Measurements from ENCODE around the gene C10orf71. TPM values are rescaled to one million over a fixed set of nuclear protein-coding genes. Genes with fewer than 3 reads are reported as not detected.

Gene C10orf71
- total RNA-seq, 1 donor from 2014 or later = not detected

- no peaks in the 10 kb centered on the region for H3K4me1 Mint-ChIP-seq (ENCODE audit: unreplicated experiment)
- H3K27me3 Mint-ChIP-seq = peaks cover 5% of the 10 kb centered on the region
- no peak overlapping the region for H3K27ac Mint-ChIP-seq
- H3K9me3 Mint-ChIP-seq = peaks cover 9% of the 10 kb centered on the region
- TF ChIP-seq CTCF (conservative IDR thresholded peaks at IDR 0.05) = no peak
- no peak for DNase-seq (ENCODE audit: extremely low spot score, unreplicated experiment)
- H3K4me3 Mint-ChIP-seq = no peak overlapping the region
- no peaks in the 10 kb centered on the region for H3K36me3 Mint-ChIP-seq
Observed at GRCh38 chr10:49269523-49269922, 29.4 kb upstream of the C10orf71 start.

- Mint-ChIP-seq H3K36me3 (no peaks in the 10 kb centered on the region), H3K4me1 (ENCODE audit: unreplicated experiment) (no peaks in the 10 kb centered on the region), H3K27ac (no peak overlapping the region), H3K4me3 (no peak overlapping the region), H3K9me3 (peaks cover 8% of the 10 kb centered on the region), H3K27me3 (peaks cover 7% of the 10 kb centered on the region)
- no peak for DNase-seq (ENCODE audit: extremely low spot score, unreplicated experiment)
- no peak for TF ChIP-seq CTCF (conservative IDR thresholded peaks at IDR 0.05)
Observed at GRCh38 chr10:49270565-49270964, 28.4 kb upstream of the C10orf71 start.

- Mint-ChIP-seq H3K4me3 (no peak overlapping the region), H3K27ac (no peak overlapping the region), H3K9me3 (peaks cover under 1% of the 10 kb centered on the region), H3K4me1 (ENCODE audit: unreplicated experiment) (no peaks in the 10 kb centered on the region), H3K36me3 (no peaks in the 10 kb centered on the region), H3K27me3 (peaks cover 7% of the 10 kb centered on the region)
- no peak for TF ChIP-seq CTCF (conservative IDR thresholded peaks at IDR 0.05)
- DNase-seq (ENCODE audit: extremely low spot score, unreplicated experiment) = peak; percentile 39
Observed at GRCh38 chr10:49271346-49271745, 27.6 kb upstream of the C10orf71 start.

DNA sequence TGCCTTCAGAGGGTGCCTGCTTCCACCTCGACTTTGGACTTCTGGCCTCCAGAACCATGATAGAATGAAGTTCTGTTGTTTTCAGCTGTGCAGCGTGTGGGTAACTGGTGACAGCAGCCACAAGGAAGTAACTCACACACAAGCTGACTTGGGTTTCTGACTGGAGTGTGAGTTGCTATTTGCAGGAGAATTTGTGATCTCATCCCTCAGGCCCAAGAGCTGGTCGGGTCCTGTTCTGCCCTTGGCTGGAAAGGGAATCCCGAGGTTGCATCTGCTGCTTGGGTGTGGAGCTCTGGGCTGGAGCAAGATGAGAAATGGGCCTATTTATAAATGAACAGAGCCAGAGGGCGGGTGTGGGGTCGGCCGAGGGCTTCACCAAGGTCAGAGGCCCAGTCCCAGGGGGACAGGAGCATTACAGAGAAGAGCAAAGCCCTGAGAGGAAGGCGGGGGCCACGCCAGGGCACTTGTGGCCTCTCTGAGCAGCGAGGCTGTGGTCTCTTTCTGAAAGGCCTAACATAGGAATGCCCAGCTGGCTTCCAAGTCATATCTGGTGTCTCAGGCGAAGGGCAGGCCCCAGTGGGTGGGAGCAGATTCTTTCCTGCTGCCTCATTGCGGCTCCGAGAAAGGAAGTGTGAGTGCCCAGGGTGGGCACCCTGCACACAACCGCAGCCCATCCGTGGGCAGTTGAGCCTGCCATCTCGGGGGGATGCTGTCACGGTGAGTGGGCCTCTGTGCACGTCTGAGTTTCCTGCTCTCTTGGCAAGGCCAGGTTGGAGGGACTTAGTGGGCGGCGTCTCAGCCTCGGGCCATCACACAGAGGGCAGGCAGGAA is 26.5 kb upstream of the C10orf71 start:
- Mint-ChIP-seq H3K27me3 (peaks cover 7% of the 10 kb centered on the region), H3K36me3 (no peaks in the 10 kb centered on the region), H3K9me3 (no peaks in the 10 kb centered on the region), H3K4me3 (no peak overlapping the region), H3K4me1 (ENCODE audit: unreplicated experiment) (no peaks in the 10 kb centered on the region), H3K27ac (no peak overlapping the region)
- peak; percentile 53 for DNase-seq (ENCODE audit: extremely low spot score, unreplicated experiment)
- no peak for TF ChIP-seq CTCF (conservative IDR thresholded peaks at IDR 0.05)

DNA sequence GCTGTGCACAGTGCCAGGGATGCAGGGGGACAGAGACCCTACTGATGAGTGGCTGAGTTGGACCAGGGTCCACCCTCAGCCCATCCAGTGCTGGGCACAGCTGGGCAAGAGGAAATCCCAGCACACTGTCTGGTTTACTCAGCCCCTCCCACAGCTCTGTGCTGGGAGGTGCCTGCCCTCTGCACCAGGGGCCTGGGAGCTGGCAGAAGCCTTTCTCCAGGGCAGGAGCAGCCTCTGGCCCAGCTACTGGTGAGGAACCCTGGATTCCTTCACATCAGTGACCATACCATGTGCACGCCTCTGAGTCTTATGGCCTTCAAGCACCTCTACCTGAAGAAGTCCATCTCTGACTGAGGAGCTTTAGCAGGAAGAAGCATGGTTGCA is 25.9 kb upstream of the C10orf71 start:
- no peaks in the 10 kb centered on the region for H3K4me1 Mint-ChIP-seq (ENCODE audit: unreplicated experiment)
- H3K27me3 Mint-ChIP-seq = peaks cover 7% of the 10 kb centered on the region
- no peak overlapping the region for H3K27ac Mint-ChIP-seq
- no peak overlapping the region for H3K4me3 Mint-ChIP-seq
- TF ChIP-seq CTCF (conservative IDR thresholded peaks at IDR 0.05) = no peak
- no peaks in the 10 kb centered on the region for H3K36me3 Mint-ChIP-seq
- peak; percentile 39 for DNase-seq (ENCODE audit: extremely low spot score, unreplicated experiment)
- no peaks in the 10 kb centered on the region for H3K9me3 Mint-ChIP-seq

Measured in type B pancreatic cell (in vitro differentiated cells).